Left ventricle myocardium inferior (tissue), 1 donor: ENCODE measurements around the gene PDZD2. TPM values are rescaled to one million over a fixed set of nuclear protein-coding genes. Genes with fewer than 3 reads are reported as not detected.
"Not testable (repeated sequence)": the region's sequence is repeated elsewhere in the genome, so short reads cannot be mapped to it uniquely, and the experiment has no call there.

ENCODE experiments used
- DNase-seq: peaks from one replicate; pipeline ENCODE4 v3.0.0-alpha.2; 2020
- H3K27ac ChIP-seq: fragments of 200-600 bp; replicated peaks from 2 replicates; pipeline ENCODE4 v1.8.0; 2021
- H3K27me3 ChIP-seq: fragments of 200-600 bp; 2 replicates; pipeline ENCODE4 v1.8.0; 2021; ENCODE audit warnings: low read depth
- H3K36me3 ChIP-seq: fragments of 200-600 bp; 2 replicates; pipeline ENCODE4 v1.8.0; 2021
- H3K4me1 ChIP-seq: fragments of 200-600 bp; 2 replicates; pipeline ENCODE4 v1.8.0; 2021
- H3K4me3 ChIP-seq: fragments of 200-600 bp; 2 replicates; pipeline ENCODE4 v1.8.0; 2021; ENCODE audit warnings: mild to moderate bottlenecking, moderate library complexity
- H3K9me3 ChIP-seq: fragments of 200-600 bp; replicated peaks from 2 replicates; pipeline ENCODE4 v1.8.0; 2021
- CTCF ChIP-seq: fragments of 200-600 bp; IDR thresholded peaks from 2 replicates; pipeline ENCODE4 v1.8.0; 2021; ENCODE audit warnings: antibody characterized with exemption, mild to moderate bottlenecking, borderline replicate concordance
- intact Hi-C: fragments of 100-400 bp; cut with micrococcal nuclease; formaldehyde crosslinking; loops from one replicate; pipeline ENCODE4 v1.11.0; 2022
- long read RNA-seq: library from polyadenylated mRNA; unstranded; transcript quantifications from one replicate; pipeline ENCODE4 v2.0.0, GENCODE V29; 2021
- total RNA-seq: library from RNA; stranded (reverse); fragmentation: NEBNext Ultra II Directional; extraction: Animal tissue kit (Norgen Biotek cat#: 25700); gene quantifications from one replicate; pipeline ENCODE4 v1.2.1, GENCODE V29; 2021
- donor health status: DM: no; HTN: yes; CAD: no; lungs with severe emphysema.

PDZD2 gene
- 120 TPM for total RNA-seq
- long read RNA-seq, full-length matches to known transcripts, result 2 of 98 reads
- long read RNA-seq, partial matches to known transcripts, result 67 of 98 reads
- long read RNA-seq, other reads (novel, unspliced or antisense), result 29 of 98 reads

GRCh38 chr5:31638748-31639418, at the start of gene PDZD2:
Gene PDZD2, plus strand, starts transcription at chr5:31639131.
- peak; percentile 62 for TF ChIP-seq CTCF
- DNase-seq, result peak; percentile 87
- peak within 1 kb of the TSS; percentile 91 for H3K27ac ChIP-seq
- intact Hi-C loops, result no loop called here
- H3K4me1 ChIP-seq, result peaks cover 86% of the 10 kb centered on the region
- no peaks in the 10 kb centered on the region for H3K36me3 ChIP-seq
- H3K27me3 ChIP-seq, result no peaks in the 10 kb centered on the region
- peak within 1 kb of the TSS; percentile 88 for H3K4me3 ChIP-seq
- H3K9me3 ChIP-seq, result no peaks in the 10 kb centered on the region

GRCh38 chr5:31593665-31594064, 45.3 kb upstream of the PDZD2 start:
- no peak for TF ChIP-seq CTCF
- no peak for DNase-seq
- H3K4me3 ChIP-seq, result no peak overlapping the region
- intact Hi-C loops, result no loop called here
- no peaks in the 10 kb centered on the region for H3K27me3 ChIP-seq
- H3K4me1 ChIP-seq, result no peaks in the 10 kb centered on the region
- H3K36me3 ChIP-seq, result no peaks in the 10 kb centered on the region
- H3K27ac ChIP-seq, result no peak overlapping the region
- H3K9me3 ChIP-seq, result no peaks in the 10 kb centered on the region

- Histone ChIP-seq H3K27ac (no peak overlapping the region), H3K36me3 (no peaks in the 10 kb centered on the region), H3K9me3 (no peaks in the 10 kb centered on the region), H3K4me3 (no peak overlapping the region), H3K4me1 (no peaks in the 10 kb centered on the region), H3K27me3 (no peaks in the 10 kb centered on the region)
- intact Hi-C loops, result no loop called here
- no peak for TF ChIP-seq CTCF
- no peak for DNase-seq
Measured at GRCh38 chr5:31596354-31596753, 42.6 kb upstream of the PDZD2 start.

GRCh38 chr5:31598640-31599611, 40.0 kb upstream of the PDZD2 start:
- Histone ChIP-seq H3K4me3 (no peak overlapping the region), H3K27me3 (no peaks in the 10 kb centered on the region), H3K36me3 (no peaks in the 10 kb centered on the region), H3K4me1 (no peaks in the 10 kb centered on the region), H3K27ac (no peak overlapping the region), H3K9me3 (no peaks in the 10 kb centered on the region)
- intact Hi-C loops, result no loop called here
- no peak for TF ChIP-seq CTCF
- no peak for DNase-seq

- H3K36me3 ChIP-seq, H3K9me3 ChIP-seq, DNase-seq, H3K27me3 ChIP-seq, H3K4me1 ChIP-seq, intact Hi-C loops, H3K4me3 ChIP-seq, H3K27ac ChIP-seq: not testable (repeated sequence)
Measured at GRCh38 chr5:31602305-31602704, 36.6 kb upstream of the PDZD2 start.
